Body of pancreas (tissue), 4 donors: Measurements from ENCODE around the gene LPIN3.

Source experiments
- CTCF ChIP-seq, 7 experiments: fragments of 450-650 bp in 4 of 7; fragments of 200-600 bp in 3 of 7; sonication (generic) in 3 of 7; IDR thresholded peaks; one replicate each; pipeline ENCODE4 v1.5.1; 2016 to 2019; ENCODE audit warnings: antibody characterized with exemption in 7 of 7
- POLR2A ChIP-seq, 3 donors: fragments of 450-650 bp; IDR thresholded peaks; one replicate each; pipeline ENCODE4 v1.6.1; 2016; ENCODE audit warnings: antibody characterized with exemption in 3 of 3, mild to moderate bottlenecking in 2 of 3

GRCh38 chr20:41356951-41357350, 16.3 kb downstream of the LPIN3 start:
- no peak for TF ChIP-seq POLR2A (IDR thresholded peaks at IDR 0.05)
- TF ChIP-seq CTCF (IDR thresholded peaks at IDR 0.05) = no peak
